NCI-H2107 (cell line): Measurements from ENCODE around the gene CTNS.

ENCODE experiments used
- DNase-seq: peaks from one replicate; lab custom pipeline; 2025; lab: John Stamatoyannopoulos, UW

Gene CTNS

DNA sequence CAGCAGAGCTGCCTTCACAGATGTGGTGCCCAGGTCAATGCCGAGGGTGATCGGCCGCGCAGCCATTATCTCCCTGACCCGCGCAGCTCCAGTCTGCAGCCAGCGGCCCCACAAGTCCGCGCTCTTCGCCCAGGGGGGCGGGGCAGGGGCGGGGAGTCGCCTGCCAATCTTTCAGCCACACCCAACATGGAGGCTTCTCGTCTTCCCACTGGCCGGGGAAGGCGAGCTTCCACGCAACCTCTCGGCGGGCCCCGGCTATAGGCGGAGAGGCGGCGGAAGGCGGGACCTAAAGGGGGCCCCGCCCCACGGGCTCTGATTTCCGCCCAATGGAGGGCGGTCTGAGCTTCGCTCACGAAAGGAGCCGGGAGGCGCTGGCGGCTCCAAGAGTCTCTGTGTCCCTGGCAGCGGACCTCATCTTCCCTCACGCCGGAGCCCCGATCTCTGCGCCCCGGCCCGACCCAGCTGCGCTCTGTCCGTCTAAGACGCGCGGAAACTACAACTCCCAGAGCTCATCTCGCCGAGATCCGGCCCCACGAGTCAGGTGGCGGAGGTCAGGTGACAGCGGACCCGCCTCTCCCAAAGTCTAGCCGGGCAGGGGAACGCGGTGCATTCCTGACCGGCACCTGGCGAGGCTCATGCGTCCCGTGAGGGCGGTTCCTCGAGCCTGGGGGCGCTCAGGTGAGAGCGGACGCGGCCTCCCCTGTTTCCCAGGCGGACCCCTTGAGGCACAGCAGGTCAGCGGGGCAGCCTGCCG, at the start of gene CTNS, which contains the start of gene SHPK:
Gene CTNS, plus strand, starts transcription at position 607 of the 754 bp plus-strand sequence. CDS start 3,447 bp downstream, outside the sequence.
Gene SHPK, minus strand, starts transcription at position 97 of the 754 bp plus-strand sequence. Its CDS starts 31 bp downstream, at position 66.
- peak; percentile 69 for DNase-seq

DNA sequence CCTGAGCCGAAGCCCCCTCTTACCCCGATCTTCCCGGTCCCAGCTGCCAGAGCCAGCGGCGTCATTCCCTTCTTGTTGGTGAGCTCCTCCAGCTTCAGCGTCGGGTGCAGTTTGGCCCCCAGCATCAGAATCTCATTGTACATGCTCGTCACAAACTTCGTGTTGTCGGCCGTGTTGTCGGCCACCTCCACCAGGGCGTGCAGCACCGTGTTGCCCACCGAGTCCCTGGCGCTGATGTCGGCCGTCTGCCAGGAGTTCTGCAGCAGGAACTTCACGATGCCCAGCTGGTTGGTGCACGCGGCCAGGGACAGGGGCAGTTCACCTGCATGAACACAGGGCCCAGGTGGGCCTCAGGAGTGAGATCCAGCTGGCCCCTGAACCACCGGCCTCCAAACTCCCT, 46.8 kb upstream of the CTNS start:
- no peak for DNase-seq

DNA sequence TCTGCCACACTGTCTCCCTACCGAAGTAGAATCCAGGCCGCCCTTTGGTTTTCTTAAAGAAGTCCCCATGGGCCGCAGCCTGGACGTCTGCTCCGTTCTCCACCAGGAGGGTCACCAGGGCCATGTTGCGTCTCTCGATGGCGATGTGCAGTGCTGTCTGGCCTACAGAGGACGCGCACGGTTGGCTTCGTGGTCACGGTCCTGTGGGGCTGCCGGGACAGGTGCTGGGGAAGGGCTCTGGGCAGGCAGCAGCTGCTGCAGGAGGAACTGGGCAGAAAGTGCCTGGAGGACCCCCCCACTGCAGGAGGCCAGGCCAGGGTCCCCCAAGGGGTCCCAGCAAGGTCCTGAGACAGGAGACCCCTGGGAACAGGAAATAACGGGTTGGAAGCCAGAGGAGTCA, 46.3 kb upstream of the CTNS start:
- no peak for DNase-seq

DNA sequence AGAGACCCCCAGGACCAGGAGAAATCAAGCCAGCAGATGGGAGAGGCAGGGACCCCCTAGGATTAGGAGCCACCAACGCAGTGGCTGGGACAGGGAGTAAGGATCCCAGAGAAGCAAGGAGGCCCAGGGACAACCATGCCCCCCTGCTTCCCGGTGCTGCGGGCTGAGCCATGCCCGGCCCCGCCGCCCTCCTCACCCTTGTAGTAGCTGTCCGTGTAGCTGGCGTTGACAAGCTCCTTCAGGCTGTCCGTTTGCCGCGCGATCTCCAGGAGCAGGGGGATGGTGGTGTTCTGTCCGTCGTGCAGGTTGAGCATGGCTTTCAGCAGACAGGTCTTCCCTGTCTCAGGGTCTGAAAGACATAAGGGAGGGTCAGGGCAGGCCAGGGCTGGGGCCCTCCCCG, 45.8 kb upstream of the CTNS start:
- no peak for DNase-seq

DNA sequence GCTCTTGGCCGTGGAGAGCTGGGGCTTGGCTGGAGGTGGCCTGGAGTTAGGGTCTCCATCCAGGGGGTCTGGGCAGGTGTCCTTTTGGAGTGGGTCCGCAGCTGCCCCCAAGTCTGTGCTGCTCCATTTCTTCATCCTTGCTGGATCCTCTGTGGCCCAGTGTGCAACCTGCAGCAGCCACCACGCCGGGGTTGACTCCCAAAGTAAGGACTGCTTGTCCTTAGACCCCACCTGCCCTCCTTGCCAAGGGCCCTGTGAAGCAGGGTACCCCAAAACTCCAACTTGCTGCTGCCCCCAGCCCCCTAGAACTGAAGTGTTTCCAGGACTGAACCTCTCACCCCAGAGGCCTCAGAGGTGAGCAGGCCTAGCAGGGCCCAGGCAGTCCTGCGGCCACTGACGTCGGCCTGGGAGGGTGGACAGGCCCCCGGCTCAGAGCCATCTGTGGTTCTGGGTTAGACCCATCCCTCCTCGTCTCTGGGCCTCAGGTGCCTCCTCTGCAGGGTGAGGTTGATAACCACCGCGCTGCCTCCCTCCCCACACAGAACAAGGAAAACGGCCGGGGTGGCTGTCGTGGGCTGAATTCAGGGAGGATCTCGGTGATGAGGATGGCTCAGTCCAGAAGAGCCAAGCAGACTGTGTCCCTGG, 44.2 kb upstream of the CTNS start:
- DNase-seq = no peak

DNA sequence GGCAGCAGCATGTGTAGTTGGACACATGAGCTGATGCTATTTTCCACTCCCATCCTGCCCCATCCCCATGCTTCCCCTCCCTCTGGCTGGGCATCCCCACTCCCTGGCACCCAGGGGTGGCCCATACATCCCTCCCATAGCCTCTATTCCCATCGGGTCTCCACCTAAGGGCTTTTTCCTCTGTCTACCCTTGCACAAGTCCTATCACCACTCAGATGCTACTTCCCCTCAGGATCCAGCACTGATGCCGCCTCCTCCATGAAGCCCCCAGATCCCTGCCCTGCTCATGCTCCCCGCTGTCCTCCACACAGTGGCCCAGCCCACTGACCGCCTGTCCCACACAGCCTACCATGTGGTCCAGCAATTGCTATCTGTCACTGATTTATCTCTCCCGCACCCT, 43.2 kb upstream of the CTNS start:
- DNase-seq = no peak

DNA sequence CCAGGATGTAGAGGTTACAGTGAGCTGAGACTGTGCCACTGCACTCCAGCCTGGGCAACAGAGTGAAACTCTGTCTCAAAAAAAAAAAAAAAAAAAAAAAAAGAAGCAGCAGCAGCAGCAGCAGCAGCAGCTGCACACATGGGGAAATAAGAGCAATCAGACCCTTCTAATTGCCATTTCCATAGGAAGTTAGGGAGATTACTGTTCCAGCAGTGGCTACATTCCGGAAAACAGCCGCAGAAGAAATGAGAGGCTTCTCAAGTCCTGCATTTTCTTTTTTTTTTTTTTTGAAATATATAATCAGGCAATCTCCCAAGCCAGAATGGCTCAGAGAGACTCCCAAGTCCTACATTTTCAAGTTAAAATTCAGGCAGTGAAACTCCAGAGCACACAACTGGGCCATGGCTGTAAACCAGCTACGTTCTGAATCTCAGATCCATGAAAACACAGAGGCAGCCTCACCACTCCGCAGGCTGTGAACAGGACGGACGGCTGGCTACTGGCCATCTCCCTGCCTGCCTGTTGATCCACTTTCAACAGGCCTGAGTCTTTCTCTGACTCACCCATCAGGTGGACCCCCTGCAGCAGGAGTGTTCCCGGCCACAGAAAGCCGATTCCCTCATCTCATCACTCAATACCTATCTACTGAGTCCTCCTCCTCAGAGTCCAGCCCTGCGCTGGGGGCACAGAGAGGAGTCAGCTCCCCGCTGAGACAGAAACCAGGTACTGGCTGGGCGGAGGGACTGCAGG, 42.3 kb upstream of the CTNS start:
- DNase-seq = no peak

DNA sequence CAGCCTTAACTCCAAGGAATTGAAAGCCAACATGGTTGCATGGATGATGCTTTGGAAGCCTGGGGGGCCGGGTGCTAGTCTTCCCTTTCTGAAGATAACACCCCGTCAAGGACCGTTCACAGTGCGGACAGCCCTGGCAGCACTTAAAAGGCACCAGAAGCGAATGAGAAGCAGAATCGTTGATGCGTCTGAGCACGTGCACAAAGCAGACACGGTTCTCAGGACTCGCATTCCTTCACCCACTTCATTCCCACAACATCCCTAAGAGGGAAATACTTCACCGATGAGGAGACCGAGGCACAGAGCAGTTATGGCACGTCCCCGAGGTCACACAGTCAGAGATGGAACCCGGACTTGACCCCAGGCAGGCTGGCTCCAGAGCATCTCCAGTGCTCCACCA, 41.6 kb upstream of the CTNS start:
- DNase-seq = no peak

DNA sequence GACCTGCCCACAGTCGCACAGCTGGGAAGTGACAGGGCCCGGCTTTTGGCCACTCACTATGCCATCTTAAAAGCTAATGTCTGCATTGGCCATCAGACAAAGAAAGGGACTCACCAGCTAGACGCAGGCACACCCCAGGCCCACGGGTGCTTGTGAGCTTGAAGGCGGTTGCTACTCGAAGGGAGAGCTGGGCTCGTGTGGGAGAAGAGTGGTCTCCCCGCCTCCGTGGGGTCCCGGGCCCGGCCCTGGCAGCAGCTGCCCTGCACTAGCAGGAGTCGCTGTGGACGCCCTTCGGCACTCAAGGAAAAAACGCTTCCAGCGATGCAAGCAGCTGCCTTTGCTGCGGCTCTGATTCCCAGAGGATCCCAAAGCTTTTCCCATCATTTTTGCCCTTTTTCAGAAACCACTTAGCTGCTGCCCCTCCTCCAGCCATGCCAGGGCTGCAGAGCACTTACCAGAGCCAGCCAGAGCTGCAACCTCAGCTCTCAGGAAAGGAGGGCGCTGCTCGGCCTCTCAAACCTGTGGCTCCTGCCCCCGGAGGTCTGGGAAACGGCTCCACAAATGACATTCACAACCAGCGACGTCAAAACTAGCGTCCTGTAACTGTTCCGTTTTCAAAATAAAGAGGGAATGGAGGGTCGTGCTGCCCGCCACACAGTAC, 39.6 kb upstream of the CTNS start:
- DNase-seq = no peak

DNA sequence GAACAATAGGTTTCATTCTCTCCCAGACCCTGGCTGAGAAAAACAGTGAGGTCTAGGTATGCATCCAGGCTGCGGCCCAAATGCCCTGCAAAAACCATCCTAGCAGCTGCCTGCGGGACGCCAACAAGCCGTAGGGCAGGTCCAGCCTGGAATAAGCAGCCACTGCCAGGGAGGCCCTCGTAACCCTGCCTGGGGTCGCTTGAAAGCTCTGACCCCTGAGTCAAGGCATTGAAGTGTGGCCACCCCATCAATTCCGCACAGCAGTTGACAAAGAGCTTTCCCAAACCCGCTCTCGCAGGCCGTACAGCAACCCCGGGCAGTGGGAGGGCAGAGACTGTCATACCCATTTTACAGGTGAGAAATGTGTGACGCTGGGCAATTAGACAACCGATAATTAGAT, 38.5 kb upstream of the CTNS start:
- DNase-seq = no peak

DNA sequence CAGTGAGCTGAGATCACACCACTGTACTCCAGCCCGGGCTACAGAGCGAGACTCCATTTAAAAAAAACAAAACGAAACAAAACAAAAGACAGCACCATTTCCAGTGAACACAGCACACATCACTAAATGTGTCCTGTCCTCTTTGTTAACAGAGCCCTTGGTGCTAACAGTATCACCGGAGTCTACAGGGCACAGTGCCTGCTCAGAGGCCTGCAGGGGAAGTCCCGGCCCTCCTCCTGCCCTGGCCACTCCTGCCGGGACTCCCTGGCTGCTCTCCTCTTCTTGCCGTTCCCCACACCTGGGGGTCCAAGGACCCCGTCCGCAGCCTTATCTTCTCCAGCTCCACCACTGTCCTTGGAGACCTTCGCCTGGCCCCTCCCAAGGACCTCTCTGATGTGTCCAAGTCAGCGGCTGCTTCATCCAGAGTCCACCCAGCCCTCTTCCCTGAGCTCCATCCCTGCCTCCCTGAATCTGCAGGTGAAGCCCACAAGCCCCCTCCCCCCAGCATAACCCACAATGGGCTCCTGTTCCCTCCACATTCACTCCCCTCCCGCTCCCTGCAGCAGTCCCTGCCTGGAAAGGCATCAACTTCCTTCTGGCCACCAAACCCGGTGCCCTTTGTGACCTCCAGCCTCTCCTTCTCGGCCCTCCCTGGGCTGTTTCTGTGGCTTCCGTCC, 35.9 kb upstream of the CTNS start:
- DNase-seq = no peak

DNA sequence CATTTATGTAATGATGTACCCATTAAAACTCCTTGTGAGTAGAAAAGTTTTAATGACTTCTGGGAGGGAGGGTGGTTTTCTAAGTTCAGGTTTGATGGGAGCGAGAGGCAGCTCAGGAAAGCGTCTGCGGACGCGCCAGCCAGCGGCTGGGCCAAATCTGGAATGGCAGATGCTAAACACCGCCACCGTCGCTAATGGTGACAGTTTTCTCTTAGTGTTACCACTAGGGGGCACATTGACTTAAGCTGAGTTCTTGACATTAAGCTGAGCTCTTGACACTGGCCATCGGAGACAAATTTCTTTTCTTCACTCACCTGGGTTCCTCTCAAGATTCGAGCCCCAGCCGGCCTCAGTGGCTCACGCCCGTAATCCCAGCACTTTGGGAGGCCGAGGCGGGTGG, 34.1 kb upstream of the CTNS start:
- no peak for DNase-seq

DNA sequence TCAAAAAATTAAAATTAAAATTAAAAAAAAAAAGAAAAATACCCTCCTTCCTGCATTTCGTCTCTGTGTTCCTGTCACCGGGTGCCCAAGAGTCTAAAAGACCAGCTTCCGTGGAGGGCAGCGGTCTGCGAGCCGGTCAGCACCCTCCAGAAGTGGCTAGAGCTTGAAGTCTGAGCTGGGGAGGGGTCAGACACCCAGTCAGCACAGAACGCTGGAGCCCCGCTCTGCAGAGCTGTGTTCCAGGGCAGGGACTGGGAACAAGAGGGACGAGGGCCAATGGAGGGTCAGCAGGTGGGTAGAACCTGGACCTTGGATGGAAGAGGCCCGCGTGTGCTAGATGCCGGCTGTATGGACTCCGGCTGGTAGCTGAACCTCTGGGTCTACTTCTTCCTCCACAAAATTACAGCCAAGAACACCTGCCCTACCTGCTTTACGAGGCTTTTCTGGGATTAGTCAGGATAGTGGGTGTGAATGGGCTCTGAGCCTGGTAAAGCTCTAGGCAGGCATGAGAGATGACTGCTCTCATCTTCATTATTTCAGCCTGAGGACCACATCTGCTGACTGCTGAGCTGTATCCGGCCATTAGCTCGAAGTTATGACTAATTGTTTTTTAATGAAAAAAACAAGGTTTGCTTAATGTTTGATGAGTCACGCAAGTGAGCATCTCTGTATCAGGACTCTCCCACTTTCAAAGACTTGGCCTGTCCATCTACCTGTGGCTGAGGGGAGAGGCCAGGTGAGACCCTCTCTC, 33.3 kb upstream of the CTNS start:
- no peak for DNase-seq

DNA sequence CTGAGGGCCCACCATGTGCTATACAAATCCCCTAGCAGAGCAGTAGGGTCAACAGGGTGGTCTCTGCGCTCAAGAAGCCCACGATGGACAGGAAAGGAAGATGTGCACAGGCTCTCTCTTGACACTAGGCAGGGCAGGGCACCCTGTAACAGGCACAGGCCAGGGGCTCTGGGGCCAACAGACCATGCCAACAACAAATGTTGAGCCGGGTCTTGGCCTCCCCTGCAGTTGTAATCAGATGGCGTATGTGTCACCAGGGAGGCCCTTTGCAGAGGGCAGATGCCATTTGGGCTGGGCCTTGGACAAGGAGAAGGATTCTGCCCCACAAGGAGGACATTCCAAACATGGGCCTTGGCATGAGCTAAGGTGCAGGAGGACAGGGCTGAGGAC, 32.7 kb upstream of the CTNS start:
- DNase-seq = no peak

DNA sequence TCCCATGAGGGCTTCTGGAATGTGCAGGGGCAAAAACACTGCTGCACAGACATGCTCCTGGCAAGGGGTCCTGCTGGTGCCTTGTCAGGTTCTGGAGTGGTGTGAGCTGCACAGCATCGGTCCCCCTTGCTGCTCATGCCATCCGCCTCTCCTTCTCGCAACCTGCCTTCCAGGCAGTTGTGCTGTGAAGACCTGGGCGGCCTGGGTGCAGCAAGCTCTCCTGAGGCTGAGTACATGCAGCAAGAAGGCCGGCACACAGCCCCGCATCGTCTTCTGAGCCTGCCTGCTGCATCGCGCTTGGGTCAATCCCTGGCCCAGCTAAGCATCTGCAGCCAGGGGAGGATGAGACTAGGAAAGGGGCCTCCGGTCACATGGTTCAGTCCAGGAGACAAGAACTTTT, 26.9 kb upstream of the CTNS start:
- no peak for DNase-seq

DNA sequence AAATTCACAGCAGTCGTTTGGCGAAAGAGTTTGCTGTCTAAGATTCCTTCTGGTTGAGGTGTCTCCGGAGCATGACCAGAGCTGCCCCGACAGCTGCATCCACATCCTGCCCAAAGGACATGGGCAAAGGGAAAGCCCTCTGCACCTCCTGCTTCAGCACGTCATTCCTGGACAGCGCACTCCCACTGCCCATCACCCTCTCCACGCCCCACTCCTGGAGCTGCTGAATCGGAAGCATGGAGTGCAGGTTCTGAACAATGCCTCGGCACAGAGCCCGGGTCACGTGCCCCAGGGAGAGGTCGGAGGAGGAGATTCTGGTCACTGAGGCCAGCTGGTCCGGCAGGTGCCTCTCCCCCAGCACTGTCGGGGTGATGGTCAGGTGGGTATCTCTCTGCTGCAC, 26.0 kb upstream of the CTNS start:
- DNase-seq = no peak

DNA sequence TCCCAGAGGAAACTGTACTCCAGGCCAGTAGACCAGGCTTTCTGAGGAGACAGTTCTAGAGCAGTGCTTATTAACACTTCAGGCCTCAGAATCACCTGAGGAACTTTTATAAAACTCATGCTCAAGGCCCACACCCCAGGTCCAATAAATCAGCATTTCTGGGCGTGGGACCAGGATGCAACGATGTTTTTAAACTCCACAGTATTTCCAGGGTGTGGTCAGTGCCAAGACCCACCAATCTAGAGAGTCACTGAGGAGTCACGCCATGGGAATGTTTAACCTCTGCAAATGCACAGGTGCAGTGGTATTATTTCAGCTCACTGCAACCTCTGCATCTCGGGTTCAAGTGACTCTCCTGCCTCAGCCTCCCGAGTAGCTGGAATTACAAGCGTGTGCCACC, 23.4 kb upstream of the CTNS start:
- DNase-seq = no peak

DNA sequence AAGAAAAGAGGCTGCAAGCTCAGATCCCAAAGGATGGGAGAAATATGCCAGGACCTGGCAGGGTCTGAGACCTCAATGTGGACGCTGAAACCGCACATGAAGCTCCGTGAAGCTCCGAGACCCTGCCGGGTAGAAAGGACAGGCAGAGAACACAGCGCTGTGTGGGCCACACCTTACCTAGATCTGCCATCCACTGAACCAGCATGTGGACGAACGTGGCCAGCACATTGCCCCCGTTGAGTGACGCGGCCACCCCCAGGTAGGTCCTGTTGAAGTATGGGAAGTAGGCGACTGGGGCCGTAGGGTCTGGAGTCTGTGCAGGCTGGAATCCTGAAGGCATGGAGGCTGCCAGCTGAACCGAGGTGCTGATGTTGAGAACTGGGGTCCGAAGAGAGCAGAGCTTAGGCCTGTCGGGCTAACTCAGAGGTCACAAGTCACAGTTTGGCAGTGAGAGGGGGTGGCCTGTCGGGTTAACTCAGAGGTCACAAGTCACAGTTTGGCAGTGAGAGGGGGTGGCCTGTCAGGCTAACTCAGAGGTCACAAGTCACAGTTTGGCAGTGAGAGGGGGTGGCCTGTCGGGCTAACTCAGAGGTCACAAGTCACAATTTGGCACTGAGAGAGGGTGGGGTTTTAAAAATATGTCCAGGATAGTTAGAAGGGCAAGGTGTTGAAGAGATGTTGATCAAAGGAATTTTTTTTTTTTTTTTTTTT, 21.2 kb upstream of the CTNS start:
- DNase-seq = no peak

DNA sequence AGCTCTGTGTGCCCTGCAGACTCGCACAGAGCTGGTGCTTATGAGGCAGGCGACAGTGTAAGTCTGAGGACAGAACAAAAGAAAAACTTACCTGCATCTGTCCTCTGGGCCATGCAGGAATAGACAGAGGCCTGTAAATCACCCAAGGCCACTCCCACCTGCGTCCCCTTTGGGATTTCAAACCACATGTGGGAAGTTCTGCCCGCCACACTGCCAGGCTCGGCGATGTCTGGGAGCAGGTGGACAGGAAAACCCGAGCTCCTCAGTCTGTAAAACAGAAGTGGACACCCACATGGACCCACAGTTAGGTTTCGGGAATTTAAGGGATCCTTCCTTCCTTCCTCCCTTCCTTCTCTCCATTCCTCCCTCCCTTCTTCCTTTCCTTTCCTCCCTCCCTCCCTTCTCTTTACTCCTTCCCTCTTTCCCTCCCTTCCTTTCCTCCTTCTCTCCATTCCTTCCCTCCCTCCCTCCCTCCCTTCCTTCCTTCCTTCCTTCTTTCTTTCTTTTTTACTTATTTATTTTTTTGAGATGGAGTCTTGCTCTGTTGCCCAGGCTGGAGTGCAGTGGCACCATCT, 15.3 kb upstream of the CTNS start:
- no peak for DNase-seq

DNA sequence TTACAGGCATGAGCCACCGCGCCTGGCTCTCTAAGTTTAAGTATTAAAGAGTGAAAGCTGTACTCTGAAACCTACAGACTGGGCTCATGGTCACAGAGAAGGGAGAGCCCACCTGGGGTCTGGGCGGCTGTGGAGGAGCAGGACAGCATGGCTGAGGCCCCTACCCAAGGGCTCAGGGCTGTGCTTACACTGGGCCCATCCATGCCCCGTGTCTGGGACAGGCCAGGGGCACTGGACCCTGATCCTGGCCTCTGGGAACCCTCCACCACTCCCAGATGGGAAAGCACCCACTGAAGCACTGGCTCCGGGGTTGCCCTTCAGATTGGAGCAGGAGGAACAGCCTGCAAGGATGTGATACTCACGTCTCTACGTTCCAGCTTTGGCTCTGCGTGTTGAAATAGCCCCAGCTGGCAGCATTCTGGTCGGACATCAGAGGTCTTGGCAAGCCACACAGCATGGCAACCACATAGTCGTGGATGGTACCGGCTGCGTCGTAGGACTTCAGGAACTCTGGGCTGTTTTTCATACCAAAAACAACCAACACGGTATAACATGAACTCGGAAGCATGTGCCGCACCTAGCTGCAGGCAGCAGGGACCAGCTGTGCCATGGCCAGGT, 13.5 kb upstream of the CTNS start:
- DNase-seq = no peak
